Measurements from ENCODE around the gene ZDHHC1.

GRCh38 chr16:67438098-67438791 lies 22.0 kb upstream of the ZDHHC1 start:
- TF ChIP-seq CTCF (IDR thresholded peaks at IDR 0.05; ENCODE audit: low read depth, low read length, missing input control) (no peak), RXRA (IDR thresholded peaks at IDR 0.05) (no peak), GABPA (IDR thresholded peaks at IDR 0.05 in 1 of 2, conservative IDR thresholded peaks at IDR 0.05 in 1 of 2) (no peak), REST (IDR thresholded peaks at IDR 0.05) (no peak), TAF1 (conservative IDR thresholded peaks at IDR 0.05) (no peak)
